HEK293 (cell line): Measurements from ENCODE around the gene SLC8A3.

Source experiments
- CTCF ChIA-PET: fragments of 350-600 bp; formaldehyde crosslinking; extraction: SDS; loops from one replicate; lab custom pipeline; 2021; ENCODE audit warnings: antibody characterized with exemption; lab: Yijun Ruan, JAX
- POLR2A ChIA-PET: fragments of 300-600 bp; formaldehyde crosslinking; extraction: SDS; loops from one replicate; lab custom pipeline; 2020; ENCODE audit warnings: antibody characterized with exemption, inconsistent platforms; lab: Yijun Ruan, JAX
- H3K27ac ChIP-seq: fragments of 200-500 bp; sonication (Bioruptor generic); 2 replicates; pipeline ENCODE4 v1.5.1; 2014; ENCODE audit warnings: low read depth, low read length, control low read depth, inconsistent platforms; ENCODE audit errors: extremely low read depth
- H3K36me3 ChIP-seq, 2 experiments: fragments of 200-500 bp in 1 of 2; sonication (Bioruptor generic) in 1 of 2; 1 replicate in 1 of 2; 2 replicates in 1 of 2; pipeline ENCODE4 v1.5.1; 2014 to 2017; ENCODE audit warnings: inconsistent platforms in 2 of 2, low read length in 2 of 2; ENCODE audit not compliant: control insufficient read depth in 2 of 2, insufficient read depth in 1 of 2
- H3K4me1 ChIP-seq: fragments of 200-500 bp; sonication (Bioruptor generic); 2 replicates; pipeline ENCODE4 v1.5.1; 2014; ENCODE audit warnings: mild to moderate bottlenecking, low read length, inconsistent platforms; ENCODE audit not compliant: control insufficient read depth, insufficient read depth
- H3K4me3 ChIP-seq: 2 replicates; pipeline ENCODE4 v1.5.1; 2011; ENCODE audit warnings: low read depth, mild to moderate bottlenecking, control low read depth, low read length, moderate library complexity
- H3K9me3 ChIP-seq: fragments of 200-500 bp; sonication (Bioruptor generic); 2 replicates; pipeline ENCODE4 v1.5.1; 2014; ENCODE audit warnings: low read depth, low read length, inconsistent platforms; ENCODE audit not compliant: control insufficient read depth, insufficient read depth
- EGR2 ChIP-seq: fragments of 450-650 bp; formaldehyde crosslinking; IDR thresholded peaks from 2 replicates; pipeline ENCODE4 v1.5.1; 2016; ENCODE audit warnings: low read depth, missing biosample characterization, missing genetic modification characterization
- FEZF1 ChIP-seq: fragments of 450-650 bp; formaldehyde crosslinking; IDR thresholded peaks from 2 replicates; pipeline ENCODE4 v1.5.1; 2016; ENCODE audit warnings: missing biosample characterization, missing genetic modification characterization
- KLF7 ChIP-seq: fragments of 450-650 bp; formaldehyde crosslinking; IDR thresholded peaks from 2 replicates; pipeline ENCODE4 v1.5.1; 2016; ENCODE audit warnings: missing biosample characterization, missing genetic modification characterization, borderline replicate concordance
- PBX3 ChIP-seq: sonication (generic); formaldehyde crosslinking; IDR thresholded peaks from 2 replicates; pipeline ENCODE4 v1.8.1; 2022; ENCODE audit warnings: mild to moderate bottlenecking, moderate library complexity, missing genetic modification reagents
- RBAK ChIP-seq: fragments of 450-650 bp; formaldehyde crosslinking; IDR thresholded peaks from 2 replicates; pipeline ENCODE4 v1.5.1; 2016; ENCODE audit warnings: missing biosample characterization, missing genetic modification characterization
- ZBTB1 ChIP-seq: fragments of 450-650 bp; formaldehyde crosslinking; IDR thresholded peaks from 2 replicates; pipeline ENCODE4 v1.5.1; 2016; ENCODE audit warnings: missing biosample characterization, missing genetic modification characterization
- ZBTB48 ChIP-seq: fragments of 450-650 bp; formaldehyde crosslinking; IDR thresholded peaks from 2 replicates; pipeline ENCODE4 v1.5.1; 2016; ENCODE audit warnings: missing biosample characterization, missing genetic modification characterization
- ZFHX2 ChIP-seq: fragments of 450-650 bp; formaldehyde crosslinking; conservative IDR thresholded peaks from 2 replicates; pipeline ENCODE4 v1.5.1; 2016; ENCODE audit warnings: missing biosample characterization, missing genetic modification characterization
- ZFP37 ChIP-seq: fragments of 450-650 bp; formaldehyde crosslinking; IDR thresholded peaks from 2 replicates; pipeline ENCODE4 v1.5.1; 2016; ENCODE audit warnings: missing biosample characterization, missing genetic modification characterization
- ZNF202 ChIP-seq: fragments of 450-650 bp; formaldehyde crosslinking; IDR thresholded peaks from 2 replicates; pipeline ENCODE4 v1.5.1; 2016; ENCODE audit warnings: missing biosample characterization, missing genetic modification characterization, borderline replicate concordance
- ZNF311 ChIP-seq: fragments of 450-650 bp; formaldehyde crosslinking; IDR thresholded peaks from 2 replicates; pipeline ENCODE4 v1.5.1; 2017; ENCODE audit warnings: missing biosample characterization, missing genetic modification characterization, borderline replicate concordance
- ZNF398 ChIP-seq: fragments of 450-650 bp; formaldehyde crosslinking; IDR thresholded peaks from 2 replicates; pipeline ENCODE4 v1.5.1; 2017; ENCODE audit warnings: missing biosample characterization, missing genetic modification characterization
- ZNF501 ChIP-seq: fragments of 450-650 bp; formaldehyde crosslinking; IDR thresholded peaks from 2 replicates; pipeline ENCODE4 v1.5.1; 2016; ENCODE audit warnings: missing biosample characterization, missing genetic modification characterization
- ZNF560 ChIP-seq: fragments of 450-650 bp; formaldehyde crosslinking; IDR thresholded peaks from 2 replicates; pipeline ENCODE4 v1.5.1; 2017; ENCODE audit warnings: missing biosample characterization, missing genetic modification characterization, borderline replicate concordance
- ZNF561 ChIP-seq: fragments of 450-650 bp; IDR thresholded peaks from 2 replicates; pipeline ENCODE4 v1.5.1; 2018; ENCODE audit warnings: missing biosample characterization, missing genetic modification characterization, borderline replicate concordance
- ZNF580 ChIP-seq: fragments of 450-650 bp; formaldehyde crosslinking; IDR thresholded peaks from 2 replicates; pipeline ENCODE4 v1.5.1; 2016; ENCODE audit warnings: missing biosample characterization, missing genetic modification characterization
- ZNF777 ChIP-seq: fragments of 450-650 bp; formaldehyde crosslinking; IDR thresholded peaks from 2 replicates; pipeline ENCODE4 v1.5.1; 2017; ENCODE audit warnings: missing biosample characterization, missing genetic modification characterization, borderline replicate concordance
- ZNF785 ChIP-seq: fragments of 450-650 bp; formaldehyde crosslinking; IDR thresholded peaks from 2 replicates; pipeline ENCODE4 v1.5.1; 2016; ENCODE audit warnings: missing biosample characterization, missing genetic modification characterization
- ZNF830 ChIP-seq: fragments of 450-650 bp; IDR thresholded peaks from 2 replicates; pipeline ENCODE4 v1.5.0; 2018; ENCODE audit warnings: missing biosample characterization, missing genetic modification characterization, low read depth, mild to moderate bottlenecking, moderate library complexity
- ZSCAN23 ChIP-seq: fragments of 450-650 bp; formaldehyde crosslinking; IDR thresholded peaks from 2 replicates; pipeline ENCODE4 v1.5.1; 2016; ENCODE audit warnings: missing biosample characterization, missing genetic modification characterization

Gene SLC8A3

GRCh38 chr14:70148351-70148750 is 40.4 kb downstream of the SLC8A3 start:
- no peak for TF ChIP-seq ZNF202 (tag by site-specific recombination)
- TF ChIP-seq, all 188 proteins: peak for 0
- POLR2A ChIA-PET, result no interaction called here

GRCh38 chr14:70144046-70144445 is 44.7 kb downstream of the SLC8A3 start:
- no peak overlapping the region for H3K27ac ChIP-seq
- TF ChIP-seq RBAK (tag by site-specific recombination) (no peak), ZNF311 (tag by site-specific recombination) (no peak), KLF7 (no peak), ZFP37 (tag by site-specific recombination) (no peak), ZNF580 (tag by site-specific recombination) (no peak), ZNF830 (tag by site-specific recombination) (no peak), ZBTB48 (no peak), ZNF501 (tag by site-specific recombination) (no peak), FEZF1 (no peak), ZNF561 (no peak), ZSCAN23 (no peak), ZBTB1 (tag by site-specific recombination) (no peak), ZFHX2 (tag by site-specific recombination) (no peak), ZNF777 (tag by site-specific recombination) (no peak), EGR2 (tag by site-specific recombination) (no peak), ZNF398 (tag by site-specific recombination) (no peak), PBX3 (CRISPR knock-in tag) (no peak)
- ChIA-PET CTCF (no interaction called here), POLR2A (no interaction called here)
- H3K36me3 ChIP-seq, result no peaks in the 10 kb centered on the region
- H3K4me1 ChIP-seq, result no peaks in the 10 kb centered on the region
- no peak overlapping the region for H3K4me3 ChIP-seq
- no peaks in the 10 kb centered on the region for H3K9me3 ChIP-seq

More at GRCh38 chr14:70148351-70148750, 40.4 kb downstream of the SLC8A3 start:
- CTCF ChIA-PET, result interaction anchor here (0.7 kb wide), 1 partner anchor 661 kb away, joined by 3 read pairs; no protein-coding TSS in a partner anchor
- no peak overlapping the region for H3K4me3 ChIP-seq
- H3K27ac ChIP-seq, result no peak overlapping the region
- no peaks in the 10 kb centered on the region for H3K36me3 ChIP-seq
- no peaks in the 10 kb centered on the region for H3K9me3 ChIP-seq
- H3K4me1 ChIP-seq, result no peaks in the 10 kb centered on the region

- CTCF ChIA-PET, result interaction anchor here (0.6 kb wide), 1 partner anchor 288 kb away, joined by 4 read pairs; no protein-coding TSS in a partner anchor
- no peak for TF ChIP-seq ZNF560
- no peak for TF ChIP-seq ZNF785 (tag by site-specific recombination)
- H3K36me3 ChIP-seq, result no peaks in the 10 kb centered on the region
- POLR2A ChIA-PET, result no interaction called here
- H3K4me1 ChIP-seq, result no peaks in the 10 kb centered on the region
- H3K4me3 ChIP-seq, result no peak overlapping the region
- H3K9me3 ChIP-seq, result no peaks in the 10 kb centered on the region
- no peak overlapping the region for H3K27ac ChIP-seq
These were observed 45.4 kb downstream of the SLC8A3 start for GRCh38 chr14:70143306-70143705.
